ENCODE measurements around the gene C14orf180.

C14orf180 gene

GRCh38 chr14:104546591-104547309, 32.8 kb upstream of the C14orf180 start:
- TF ChIP-seq CTCF (IDR thresholded peaks at IDR 0.05; ENCODE audit: insufficient read depth, low read depth, low read length, missing control alignments), result no peak
- no peak for DNase-seq (ENCODE audit: low read depth)
- no peak overlapping the region for H3K4me3 ChIP-seq (ENCODE audit: low read depth, low read length)

- DNase-seq (ENCODE audit: low read depth), result no peak
- no peak for TF ChIP-seq CTCF (IDR thresholded peaks at IDR 0.05; ENCODE audit: insufficient read depth, low read depth, low read length, missing control alignments)
- H3K4me3 ChIP-seq (ENCODE audit: low read depth, low read length), result no peak overlapping the region
Observed at GRCh38 chr14:104547310-104547997, 32.1 kb upstream of the C14orf180 start.

GRCh38 chr14:104547998-104548700, 31.4 kb upstream of the C14orf180 start:
- no peak for TF ChIP-seq CTCF (IDR thresholded peaks at IDR 0.05; ENCODE audit: insufficient read depth, low read depth, low read length, missing control alignments)
- DNase-seq (ENCODE audit: low read depth), result no peak

GRCh38 chr14:104548802-104549535, 30.6 kb upstream of the C14orf180 start:
- no peak for TF ChIP-seq CTCF (IDR thresholded peaks at IDR 0.05; ENCODE audit: insufficient read depth, low read depth, low read length, missing control alignments)

More at GRCh38 chr14:104547998-104548700, 31.4 kb upstream of the C14orf180 start:
- H3K4me3 ChIP-seq (ENCODE audit: low read depth, low read length), result no peak overlapping the region

GRCh38 chr14:104549536-104550339, 29.8 kb upstream of the C14orf180 start:
- TF ChIP-seq CTCF (IDR thresholded peaks at IDR 0.05; ENCODE audit: insufficient read depth, low read depth, low read length, missing control alignments), result no peak
- no peak for DNase-seq (ENCODE audit: low read depth)
- no peak overlapping the region for H3K4me3 ChIP-seq (ENCODE audit: low read depth, low read length)

More at GRCh38 chr14:104548802-104549535, 30.6 kb upstream of the C14orf180 start:
- H3K4me3 ChIP-seq (ENCODE audit: low read depth, low read length), result no peak overlapping the region
- no peak for DNase-seq (ENCODE audit: low read depth)
